WTC11 (cell line): ENCODE data around the gene SLC25A45. TPM values are rescaled to one million over a fixed set of nuclear protein-coding genes. Genes with fewer than 3 reads are reported as not detected.

Source experiments
- ATAC-seq: fragments of 200-7000 bp; cut with Tn5 transposase; 2 replicates; pipeline ENCODE4 v1.10.0; 2021; ENCODE audit warnings: mild to moderate bottlenecking, moderate library complexity
- Bru-seq: library from RNA; stranded (reverse); fragments of 400-500 nt; gene quantifications from one replicate; lab custom pipeline; 2021; lab: Mats Ljungman, UMichigan
- CTCF ChIA-PET: fragments of 300-600 bp; sonication (Branson Sonifier 250); formaldehyde crosslinking; loops from one replicate; lab custom pipeline; 2021; ENCODE audit warnings: antibody characterized with exemption; lab: Charles Lee
- POLR2A ChIA-PET: fragments of 350-600 bp; sonication (Branson Sonifier 250); formaldehyde crosslinking; loops from one replicate; lab custom pipeline; 2021; ENCODE audit warnings: antibody characterized with exemption; lab: Charles Lee
- DNase-seq: peaks from one replicate; pipeline ENCODE4 v3.0.0; 2021; ENCODE audit warnings: low spot score
- H3K27ac Mint-ChIP-seq: 2 replicates; pipeline ENCODE4 v1.8.0; 2021; ENCODE audit warnings: mixed read lengths
- H3K27me3 Mint-ChIP-seq: 2 replicates; pipeline ENCODE4 v1.8.0; 2021; ENCODE audit warnings: low read depth, mild to moderate bottlenecking, moderate library complexity, mixed read lengths
- H3K36me3 Mint-ChIP-seq: 2 replicates; pipeline ENCODE4 v1.8.0; 2021; ENCODE audit warnings: mixed read lengths
- H3K4me1 Mint-ChIP-seq: 2 replicates; pipeline ENCODE4 v1.8.0; 2022; ENCODE audit warnings: mixed read lengths
- H3K4me3 Mint-ChIP-seq: 2 replicates; pipeline ENCODE4 v1.8.0; 2021; ENCODE audit warnings: mild to moderate bottlenecking, moderate library complexity, mixed read lengths
- H3K9me3 Mint-ChIP-seq: 2 replicates; pipeline ENCODE4 v1.8.0; 2021; ENCODE audit warnings: mixed read lengths
- AFF4 ChIP-seq: sonication (generic); formaldehyde crosslinking; IDR thresholded peaks from 2 replicates; pipeline ENCODE4 v1.8.1; 2023; ENCODE audit warnings: mild to moderate bottlenecking, missing genetic modification reagents, borderline replicate concordance
- AR ChIP-seq: fragments of 250-450 bp; sonication (Bioruptor Pico); IDR thresholded peaks from 2 replicates; pipeline ENCODE4 v1.9.0; 2021; ENCODE audit warnings: mild to moderate bottlenecking
- ATF3 ChIP-seq: sonication (generic); formaldehyde crosslinking; conservative IDR thresholded peaks from 2 replicates; pipeline ENCODE4 v1.8.1; 2022; ENCODE audit warnings: mild to moderate bottlenecking, missing genetic modification reagents
- CTCF ChIP-seq: fragments of 200-600 bp; IDR thresholded peaks from 2 replicates; pipeline ENCODE4 v1.8.0; 2022; ENCODE audit warnings: antibody characterized with exemption
- E2F5 ChIP-seq: sonication (generic); formaldehyde crosslinking; IDR thresholded peaks from 2 replicates; pipeline ENCODE4 v1.8.1; 2022; ENCODE audit warnings: mild to moderate bottlenecking, moderate library complexity, missing genetic modification reagents
- ERG ChIP-seq: fragments of 250-450 bp; sonication (Bioruptor Pico); IDR thresholded peaks from 2 replicates; pipeline ENCODE4 v1.8.0; 2021; ENCODE audit warnings: mild to moderate bottlenecking
- ESRRA ChIP-seq: sonication (generic); formaldehyde crosslinking; IDR thresholded peaks from 2 replicates; pipeline ENCODE4 v1.8.1; 2022; ENCODE audit warnings: mild to moderate bottlenecking, missing genetic modification reagents, borderline replicate concordance
- FOXK1 ChIP-seq: sonication (generic); formaldehyde crosslinking; IDR thresholded peaks from 2 replicates; pipeline ENCODE4 v1.8.0; 2022; ENCODE audit warnings: mild to moderate bottlenecking, moderate library complexity, missing genetic modification reagents
- FOXP1 ChIP-seq: sonication (generic); formaldehyde crosslinking; IDR thresholded peaks from 2 replicates; pipeline ENCODE4 v1.8.0; 2022; ENCODE audit warnings: missing genetic modification reagents, mild to moderate bottlenecking, moderate library complexity, borderline replicate concordance
- FOXP4 ChIP-seq: sonication (generic); formaldehyde crosslinking; IDR thresholded peaks from 2 replicates; pipeline ENCODE4 v1.8.0; 2022; ENCODE audit warnings: mild to moderate bottlenecking, missing genetic modification reagents
- GABPB1 ChIP-seq: sonication (generic); formaldehyde crosslinking; IDR thresholded peaks from 2 replicates; pipeline ENCODE4 v1.8.1; 2023; ENCODE audit warnings: mild to moderate bottlenecking, missing genetic modification reagents
- HMGXB4 ChIP-seq: sonication (generic); formaldehyde crosslinking; IDR thresholded peaks from 2 replicates; pipeline ENCODE4 v1.8.1; 2023; ENCODE audit warnings: mild to moderate bottlenecking, moderate library complexity, missing genetic modification reagents
- MAX ChIP-seq: sonication (generic); formaldehyde crosslinking; IDR thresholded peaks from 2 replicates; pipeline ENCODE4 v1.8.0; 2022; ENCODE audit warnings: mild to moderate bottlenecking, missing genetic modification reagents
- MYBL2 ChIP-seq: sonication (generic); formaldehyde crosslinking; IDR thresholded peaks from 2 replicates; pipeline ENCODE4 v1.8.1; 2023; ENCODE audit warnings: mild to moderate bottlenecking, moderate library complexity, missing genetic modification reagents
- PRRX2 ChIP-seq: fragments of 250-450 bp; sonication (Bioruptor Pico); IDR thresholded peaks from 2 replicates; pipeline ENCODE4 v1.8.0; 2021; ENCODE audit warnings: mild to moderate bottlenecking
- SP1 ChIP-seq: sonication (generic); formaldehyde crosslinking; conservative IDR thresholded peaks from 2 replicates; pipeline ENCODE4 v1.8.1; 2022; ENCODE audit warnings: missing genetic modification reagents
- USF1 ChIP-seq: sonication (generic); formaldehyde crosslinking; IDR thresholded peaks from 2 replicates; pipeline ENCODE4 v1.8.0; 2022; ENCODE audit warnings: mild to moderate bottlenecking, missing genetic modification reagents
- ZNF121 ChIP-seq: sonication (generic); formaldehyde crosslinking; IDR thresholded peaks from 2 replicates; pipeline ENCODE4 v1.8.0; 2023; ENCODE audit warnings: missing genetic modification reagents
- ZNF671 ChIP-seq: fragments of 250-450 bp; sonication (Bioruptor Pico); IDR thresholded peaks from 2 replicates; pipeline ENCODE4 v1.8.0; 2021; ENCODE audit warnings: mild to moderate bottlenecking
- long read RNA-seq, 3 experiments: library from RNA in 1 of 3; library from capped mRNA in 1 of 3; library from polyadenylated mRNA in 1 of 3; unstranded in 2 of 3; stranded (forward) in 1 of 3; transcript quantifications; one replicate each; pipeline ENCODE4 v2.0.0, GENCODE V29; 2021
- total RNA-seq: library from RNA; stranded (reverse); gene quantifications from 3 replicates; pipeline ENCODE4 v1.2.3, GENCODE V29; 2021

The SLC25A45 gene
- 1.5 to 2.5 TPM (median 1.7 TPM) in 3 replicates for total RNA-seq
- percentile 18 among the genes with signal in this experiment for Bru-seq, nascent RNA
- long read RNA-seq, experiment 1, partial matches to known transcripts: 1 of 1 reads
- long read RNA-seq, experiment 1, other reads (novel, unspliced or antisense): 0 of 1 reads
- long read RNA-seq, experiment 2, partial matches to known transcripts: 1 of 2 reads
- long read RNA-seq, experiment 2, other reads (novel, unspliced or antisense): 1 of 2 reads
- long read RNA-seq, experiment 3: 0 reads

GRCh38 chr11:65382033-65382803, at the start of gene SLC25A45:
Gene SLC25A45, minus strand, starts transcription at chr11:65382646. Its CDS starts 695 bp downstream, at chr11:65381951.
- Mint-ChIP-seq H3K9me3 (no peaks in the 10 kb centered on the region), H3K4me1 (peaks cover 25% of the 10 kb centered on the region), H3K27ac (peak within 1 kb of the TSS; percentile 86), H3K36me3 (no peaks in the 10 kb centered on the region), H3K4me3 (peak within 1 kb of the TSS; percentile 36; the same call in 1 of the 2 replicates), H3K27me3 (no peaks in the 10 kb centered on the region; the same call in 1 of the 2 replicates)
- POLR2A ChIA-PET: interaction anchor here (0.6 kb wide), 1 partner anchor 128 kb away, joined by 3 read pairs; no protein-coding TSS in a partner anchor
- DNase-seq (peak; percentile 64), ATAC-seq (peak; percentile 57)
- CTCF ChIA-PET: interaction anchor here (0.6 to 3.5 kb wide), 6 partner anchors 16 to 159 kb away, joined by 3 to 8 read pairs (median 4); no protein-coding TSS in a partner anchor
- TF ChIP-seq ESRRA (CRISPR knock-in tag): no peak
- TF ChIP-seq PRRX2 (CRISPR knock-in tag): no peak
- TF ChIP-seq MYBL2: no peak
- peak; percentile 30; the same call in 1 of the 2 replicates for TF ChIP-seq FOXK1 (CRISPR knock-in tag)
- TF ChIP-seq E2F5 (CRISPR knock-in tag): no peak
- TF ChIP-seq AR: no peak
- no peak for TF ChIP-seq ZNF671
- TF ChIP-seq GABPB1: peak; percentile 72
- no peak for TF ChIP-seq ERG (CRISPR knock-in tag)
- TF ChIP-seq ZNF121: no peak
- peak; percentile 69 for TF ChIP-seq SP1 (CRISPR knock-in tag)
- 0 out of 2 replicates have a peak, but pooled peaks have one; percentile 42 for TF ChIP-seq FOXP1 (CRISPR knock-in tag)
- no peak for TF ChIP-seq AFF4 (CRISPR knock-in tag)
- no peak for TF ChIP-seq ATF3 (CRISPR knock-in tag)
- no peak for TF ChIP-seq MAX (CRISPR knock-in tag)
- no peak for TF ChIP-seq USF1
- no peak for TF ChIP-seq CTCF
- no peak for TF ChIP-seq FOXP4
- TF ChIP-seq HMGXB4: no peak
